HepG2 (cell line): ENCODE data around the gene TARBP2. TPM values are rescaled to one million over a fixed set of nuclear protein-coding genes. Genes with fewer than 3 reads are reported as not detected.

Experiments
- ATAC-seq: fragments of 200-7000 bp; cut with Tn5 transposase; 3 replicates; pipeline ENCODE4 v1.9.1; 2020; ENCODE audit warnings: mild to moderate bottlenecking, moderate library complexity
- BruUV-seq: library from RNA; stranded (reverse); fragments of 400-500 nt; replicated peaks from 2 replicates; lab custom pipeline; 2021; lab: Mats Ljungman, UMichigan
- CTCF ChIA-PET: fragments of 300-600 bp; formaldehyde crosslinking; extraction: SDS; loops from one replicate; lab custom pipeline; 2021; ENCODE audit warnings: low total read pairs, inconsistent platforms, low intra/inter-chr PET ratio; lab: Yijun Ruan, JAX
- POLR2A ChIA-PET: fragments of 350-600 bp; sonication (Branson Sonifier 250); formaldehyde crosslinking; loops from one replicate; lab custom pipeline; 2020; ENCODE audit warnings: antibody characterized with exemption, inconsistent platforms; lab: Yijun Ruan, JAX
- DNase-seq: peaks from one replicate; pipeline ENCODE4 v3.0.0-alpha.2; 2015; ENCODE audit warnings: low spot score
- FAIRE-seq: peaks from 3 replicates; lab custom pipeline; 2011; peaks lifted over from hg19 to GRCh38; lab: Jason Lieb, UNC
- H2AFZ ChIP-seq: one replicate; pipeline ENCODE4 v1.6.1; 2011; ENCODE audit warnings: low read length, inconsistent platforms
- H3K27ac ChIP-seq: fragments of 300-600 bp; 3 replicates; pipeline ENCODE4 v1.8.0; 2011; ENCODE audit warnings: mixed run types, mild to moderate bottlenecking, mixed read lengths, low read length, inconsistent platforms; ENCODE audit not compliant: insufficient read depth; ENCODE audit errors: extremely low read length
- H3K27me3 ChIP-seq, 2 experiments: fragments of 200-600 bp in 1 of 2; 2 replicates in 1 of 2; 3 replicates in 1 of 2; pipeline versions ENCODE4 v1.6.0 to v1.8.0; 2011; ENCODE audit warnings: low read length in 2 of 2, mild to moderate bottlenecking in 2 of 2, moderate library complexity in 2 of 2, inconsistent platforms in 1 of 2; ENCODE audit not compliant: insufficient read depth in 2 of 2, control insufficient read depth in 1 of 2
- H3K36me3 ChIP-seq, 2 experiments: fragments of 200-600 bp in 1 of 2; replicated peaks in 1 of 2; 2 replicates in 1 of 2; 3 replicates in 1 of 2; pipeline versions ENCODE4 v1.5.1 to v1.8.0; 2011; ENCODE audit warnings: low read length in 2 of 2, inconsistent platforms in 1 of 2; ENCODE audit not compliant: insufficient read depth in 2 of 2, control insufficient read depth in 1 of 2
- H3K4me1 ChIP-seq: 2 replicates; pipeline ENCODE4 v1.5.1; 2012; ENCODE audit warnings: low read length, inconsistent platforms; ENCODE audit not compliant: insufficient read depth
- H3K4me2 ChIP-seq: 2 replicates; pipeline ENCODE4 v1.6.0; 2011; ENCODE audit warnings: low read depth, low read length, inconsistent platforms
- H3K4me3 ChIP-seq, 3 experiments: fragments of 200-600 bp in 1 of 3; sonication (generic), shearing (Covaris generic) in 1 of 3; replicated peaks in 1 of 3; 2 replicates each; pipeline ENCODE4 v1.5.1; 2011 to 2016; ENCODE audit warnings: low read length in 3 of 3, inconsistent platforms in 2 of 3, low read depth in 2 of 3, mild to moderate bottlenecking in 2 of 3, control low read depth in 1 of 3, mixed read lengths in 1 of 3; ENCODE audit not compliant: insufficient read depth in 1 of 3
- H3K79me2 ChIP-seq: one replicate; pipeline ENCODE4 v1.6.1; 2011; ENCODE audit warnings: low read length, inconsistent platforms; ENCODE audit not compliant: insufficient read depth
- H3K9ac ChIP-seq: 2 replicates; pipeline ENCODE4 v1.6.0; 2011; ENCODE audit warnings: mild to moderate bottlenecking, low read depth, low read length, inconsistent platforms; ENCODE audit not compliant: insufficient read depth
- H3K9me3 ChIP-seq: 2 replicates; pipeline ENCODE4 v1.5.1; 2012; ENCODE audit warnings: mild to moderate bottlenecking, low read length
- H4K20me1 ChIP-seq: 2 replicates; pipeline ENCODE4 v1.6.0; 2011; ENCODE audit warnings: inconsistent platforms, mild to moderate bottlenecking, low read length, moderate library complexity; ENCODE audit not compliant: insufficient read depth
- AKAP8 ChIP-seq: sonication (generic); formaldehyde crosslinking; IDR thresholded peaks from 2 replicates; pipeline ENCODE4 v1.5.1; 2020; ENCODE audit warnings: mild to moderate bottlenecking, missing genetic modification reagents
- CEBPB ChIP-seq: IDR thresholded peaks from 2 replicates; pipeline ENCODE4 v1.6.1; 2011; ENCODE audit warnings: low read depth, low read length, improper control_type of control experiment, borderline replicate concordance
- ERF ChIP-seq: IDR thresholded peaks from 2 replicates; pipeline ENCODE4 v1.6.1; 2018; ENCODE audit warnings: missing biosample characterization, missing genetic modification reagents
- GMEB2 ChIP-seq: IDR thresholded peaks from 2 replicates; pipeline ENCODE4 v1.6.1; 2016; ENCODE audit warnings: missing biosample characterization, missing genetic modification reagents, low read depth
- KAT7 ChIP-seq: IDR thresholded peaks from 2 replicates; pipeline ENCODE4 v1.6.1; 2018; ENCODE audit warnings: borderline replicate concordance, missing compliant biosample characterization
- KMT2B ChIP-seq: IDR thresholded peaks from 2 replicates; pipeline ENCODE4 v1.6.1; 2016; ENCODE audit warnings: missing genetic modification reagents, missing compliant biosample characterization
- POGZ ChIP-seq: sonication (generic); formaldehyde crosslinking; IDR thresholded peaks from 2 replicates; pipeline ENCODE4 v1.4.0; 2020; ENCODE audit warnings: mild to moderate bottlenecking, missing genetic modification reagents
- POLR2AphosphoS2 ChIP-seq: IDR thresholded peaks from 2 replicates; pipeline ENCODE4 v1.6.1; 2011; ENCODE audit warnings: low read depth, low read length, improper control_type of control experiment
- RFX1 ChIP-seq: fragments of 450-650 bp; IDR thresholded peaks from 2 replicates; pipeline ENCODE4 v1.6.1; 2017
- RFX5 ChIP-seq: IDR thresholded peaks from 2 replicates; pipeline ENCODE4 v1.6.1; 2011; ENCODE audit warnings: low read depth, low read length, improper control_type of control experiment
- ZNF10 ChIP-seq: sonication (generic); formaldehyde crosslinking; IDR thresholded peaks from 2 replicates; pipeline ENCODE4 v1.4.0; 2020; ENCODE audit warnings: mild to moderate bottlenecking, low read depth, missing genetic modification reagents, borderline replicate concordance
- ZNF101 ChIP-seq: sonication (generic); formaldehyde crosslinking; IDR thresholded peaks from 2 replicates; pipeline ENCODE4 v1.4.0; 2020; ENCODE audit warnings: mild to moderate bottlenecking, low read depth, missing genetic modification reagents, borderline replicate concordance
- ZNF329 ChIP-seq: sonication (generic); formaldehyde crosslinking; IDR thresholded peaks from 2 replicates; pipeline ENCODE4 v1.9.0; 2021; ENCODE audit warnings: low read depth, mild to moderate bottlenecking, missing genetic modification reagents
- whole genome bisulfite sequencing: methylation state at CpG from one replicate; pipeline ENCODE4 v1.1.6; 2017; ENCODE audit warnings: low lambda C conversion rate; 5-methylcytosine and 5-hydroxymethylcytosine counted together
- in situ Hi-C: cut with HindIII; loops from 2 replicates; pipeline ENCODE4 v1.10.0; 2017; ENCODE audit warnings: low pct_unique_long_range_greater_than_20kb; ENCODE audit not compliant: extremely low pct_ligation_motif_present
- intact Hi-C: fragments of 100-400 bp; cut with micrococcal nuclease; formaldehyde crosslinking; loops from one replicate; pipeline ENCODE4 v1.10.0; 2022; ENCODE audit not compliant: unreplicated experiment
- polyA plus RNA-seq, 8 experiments: library from polyadenylated mRNA; depleted of rRNA in 3 of 8; stranded (reverse) in 7 of 8; unstranded in 1 of 8; fragments of >200 nt; fragmentation: Illumina TruSeq in 4 of 8; extraction: Trizol in 4 of 8; gene quantifications; 2 replicates each; pipeline versions ENCODE4 v1.2.1 to v1.2.3, GENCODE V29; 2011 to 2016; ENCODE audit warnings: low read depth in 4 of 8, missing spikeins in 1 of 8, mixed read lengths in 1 of 8; ENCODE audit not compliant: insufficient read depth in 1 of 8
- total RNA-seq, 5 experiments: library from RNA; depleted of rRNA; stranded (reverse); fragments of >200 nt; fragmentation: Illumina TruSeq; extraction: Trizol; gene quantifications; 2 replicates each; pipeline ENCODE4 v1.2.3, GENCODE V29; 2016; ENCODE audit warnings: low read depth in 1 of 5
- TF ChIP-seq, protein P1 (sequence below), 2 experiments: sonication (generic) in 1 of 2; formaldehyde crosslinking in 1 of 2; IDR thresholded peaks; 2 replicates each; pipeline versions ENCODE4 v1.4.0 to v1.6.1; 2016 to 2020; ENCODE audit warnings: borderline replicate concordance in 1 of 2, low read depth in 1 of 2, mild to moderate bottlenecking in 1 of 2, missing genetic modification reagents in 1 of 2

Gene TARBP2
- total and polyA plus RNA-seq, 2 of the 13 experiments (the other 11 are each of a cell fraction or from before 2014, with no cell fraction given): 47.0 to 55.5 TPM

DNA sequence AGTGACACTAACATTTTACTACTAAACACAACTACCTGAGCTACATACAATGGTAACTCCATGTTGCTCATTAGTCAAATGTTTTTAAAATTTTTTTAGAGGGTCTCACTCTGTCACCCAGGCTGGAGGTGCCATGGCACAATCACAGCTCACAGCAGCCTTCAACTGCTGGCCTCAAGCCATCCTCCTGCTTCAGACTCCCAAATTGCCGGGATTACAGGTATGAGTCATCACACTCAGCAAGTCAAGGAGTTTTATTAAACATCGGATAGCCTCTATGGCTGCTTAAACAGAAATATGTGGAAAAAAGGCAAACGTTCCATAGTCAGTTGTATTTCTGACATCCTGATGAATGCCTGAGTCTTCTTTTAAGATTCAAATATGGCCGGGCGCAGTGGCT is 17.3 kb downstream of the TARBP2 start:
- Histone ChIP-seq H3K9me3 (no peaks in the 10 kb centered on the region), H3K9ac (no peak overlapping the region), H3K27ac (no peak overlapping the region), H3K4me1 (no peaks in the 10 kb centered on the region), H3K79me2 (no peaks in the 10 kb centered on the region), H3K36me3 (peaks cover 20 to 74% of the 10 kb centered on the region in 2 experiments), H4K20me1 (no peaks in the 10 kb centered on the region), H3K27me3 (no peaks in the 10 kb centered on the region)
- WGBS: 96% methylated on average over 5 of the region's 5 CpGs
- ATAC-seq: no peak
- DNase-seq: no peak
- in situ Hi-C loops (no loop called here), intact Hi-C loops (no loop called here)
- no peak for TF ChIP-seq ZNF329 (CRISPR knock-in tag)
- no peak for TF ChIP-seq ERF (CRISPR knock-in tag)
- TF ChIP-seq RFX5: no peak
- no peak for TF ChIP-seq ZNF101 (CRISPR knock-in tag)
- no peak for TF ChIP-seq POGZ (CRISPR knock-in tag)
- TF ChIP-seq, all 625 proteins: peak for 0
- no peak overlapping the region for H3K4me3 ChIP-seq
- no TSS peak for BruUV-seq
- no peak overlapping the region for H3K4me2 ChIP-seq
- no peak for FAIRE-seq
- ChIA-PET POLR2A (interaction anchor here (0.9 kb wide), 1 partner anchor 17 kb away, joined by 5 read pairs; the partner anchor contains the start of gene TARBP2), CTCF (no interaction called here)
- no peak overlapping the region for H2AFZ ChIP-seq

DNA sequence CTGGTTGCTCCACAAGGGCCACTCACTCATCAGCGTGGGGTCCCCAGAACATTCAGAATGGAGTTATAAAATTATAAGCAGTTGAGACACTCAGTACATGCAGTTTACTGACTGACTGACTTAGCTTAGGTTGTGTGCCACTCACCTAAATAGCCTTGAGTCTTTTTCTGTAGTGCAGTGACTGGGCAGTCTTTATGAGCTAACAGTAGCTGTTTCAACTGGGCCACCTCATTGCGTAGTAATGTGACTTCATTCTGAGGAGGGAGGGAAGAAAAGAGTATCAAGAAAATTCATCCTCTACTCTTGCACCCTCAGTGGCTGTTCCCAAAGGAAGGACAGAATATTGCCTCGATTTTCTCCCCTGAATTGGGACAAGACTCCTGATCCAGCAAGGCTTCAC is 22.0 kb downstream of the TARBP2 start:
- no peaks in the 10 kb centered on the region for H3K4me1 ChIP-seq
- no peaks in the 10 kb centered on the region for H3K27me3 ChIP-seq
- H3K9ac ChIP-seq: no peak overlapping the region
- WGBS: 80% methylated on average over 3 of the region's 3 CpGs
- peaks cover 11 to 53% of the 10 kb centered on the region in 2 experiments for H3K36me3 ChIP-seq
- H2AFZ ChIP-seq: no peak overlapping the region
- in situ Hi-C loops (no loop called here), intact Hi-C loops (no loop called here)
- no peak overlapping the region for H3K4me3 ChIP-seq
- DNase-seq (no peak), ATAC-seq (no peak), FAIRE-seq (no peak)
- CTCF ChIA-PET: no interaction called here
- H4K20me1 ChIP-seq: no peaks in the 10 kb centered on the region
- H3K4me2 ChIP-seq: no peak overlapping the region
- POLR2A ChIA-PET: interaction anchor here (1.0 to 1.2 kb wide), 2 partner anchors 22 to 152 kb away, joined by 3 to 4 read pairs; partner anchors contain the start of gene TARBP2
- H3K9me3 ChIP-seq: no peaks in the 10 kb centered on the region
- no peaks in the 10 kb centered on the region for H3K79me2 ChIP-seq
- BruUV-seq: no TSS peak
- no peak overlapping the region for H3K27ac ChIP-seq
- TF ChIP-seq KMT2B (CRISPR knock-in tag): no peak
- TF ChIP-seq KAT7 (CRISPR knock-in tag): no peak
- TF ChIP-seq ZNF10 (CRISPR knock-in tag): no peak
- TF ChIP-seq CEBPB: no peak
- TF ChIP-seq POLR2AphosphoS2: no peak
- TF ChIP-seq AKAP8 (CRISPR knock-in tag): no peak
- TF ChIP-seq RFX1: no peak
- TF ChIP-seq, protein P1, sequence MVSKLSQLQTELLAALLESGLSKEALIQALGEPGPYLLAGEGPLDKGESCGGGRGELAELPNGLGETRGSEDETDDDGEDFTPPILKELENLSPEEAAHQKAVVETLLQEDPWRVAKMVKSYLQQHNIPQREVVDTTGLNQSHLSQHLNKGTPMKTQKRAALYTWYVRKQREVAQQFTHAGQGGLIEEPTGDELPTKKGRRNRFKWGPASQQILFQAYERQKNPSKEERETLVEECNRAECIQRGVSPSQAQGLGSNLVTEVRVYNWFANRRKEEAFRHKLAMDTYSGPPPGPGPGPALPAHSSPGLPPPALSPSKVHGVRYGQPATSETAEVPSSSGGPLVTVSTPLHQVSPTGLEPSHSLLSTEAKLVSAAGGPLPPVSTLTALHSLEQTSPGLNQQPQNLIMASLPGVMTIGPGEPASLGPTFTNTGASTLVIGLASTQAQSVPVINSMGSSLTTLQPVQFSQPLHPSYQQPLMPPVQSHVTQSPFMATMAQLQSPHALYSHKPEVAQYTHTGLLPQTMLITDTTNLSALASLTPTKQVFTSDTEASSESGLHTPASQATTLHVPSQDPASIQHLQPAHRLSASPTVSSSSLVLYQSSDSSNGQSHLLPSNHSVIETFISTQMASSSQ (IDR thresholded peaks at IDR 0.05; ENCODE audit: low read depth): no peak
- TF ChIP-seq, protein P1 (CRISPR knock-in tag; IDR thresholded peaks at IDR 0.05; ENCODE audit: borderline replicate concordance): no peak
- no peak for TF ChIP-seq GMEB2
